Stimulated activated CD4-positive, alpha-beta T cell treated with anti-CD3 and anti-CD28 coated beads, Interleukin-1b, Interleukin-23, amount 100 ng/mL, for 4 hours (primary cell): ENCODE measurements around the gene TBC1D2.

Experiments
- DNase-seq, 2 donors: peaks; one replicate each; pipeline ENCODE4 v3.0.0-alpha.2; 2020; ENCODE audit warnings: low read depth in 2 of 2

TBC1D2 gene

DNA sequence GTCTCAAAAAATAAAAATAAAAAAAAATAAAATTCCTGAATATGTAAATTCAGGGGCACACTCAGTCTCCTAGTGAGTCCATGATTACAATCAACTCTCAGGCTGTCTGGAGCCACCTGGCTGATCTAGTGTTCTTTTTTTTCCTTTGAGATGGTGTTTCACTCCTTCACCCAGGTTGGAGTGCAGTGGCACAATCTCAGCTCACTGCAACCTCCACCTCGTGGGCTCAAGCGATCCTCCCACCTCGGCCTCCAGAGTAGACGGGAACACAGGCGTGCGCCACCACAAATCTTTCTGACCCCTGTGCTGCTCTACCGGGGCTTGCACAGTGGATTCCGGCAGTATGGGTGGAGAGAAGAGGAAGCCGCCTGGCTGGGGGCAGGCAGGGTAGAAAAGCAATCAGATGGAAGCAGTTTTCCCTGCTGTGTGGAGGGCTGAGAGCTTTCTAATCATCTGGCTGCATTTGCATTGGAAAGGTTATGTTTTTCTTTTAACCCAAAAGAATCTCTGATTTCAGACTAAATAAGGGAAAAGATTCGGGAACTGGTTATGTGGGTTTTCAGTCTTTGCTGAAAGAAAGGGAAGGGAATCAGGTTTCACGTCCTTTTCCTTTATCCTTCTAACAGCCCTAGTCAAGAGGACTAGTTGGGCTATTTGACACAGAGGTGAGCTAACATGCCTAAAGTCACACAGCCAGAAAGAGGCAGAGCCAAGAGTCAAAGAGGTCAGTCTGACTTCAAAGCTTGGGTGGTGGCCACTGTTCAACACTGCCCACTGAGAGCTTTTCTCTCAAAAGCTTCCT is 36.7 kb downstream of the TBC1D2 start:
- DNase-seq: no peak

DNA sequence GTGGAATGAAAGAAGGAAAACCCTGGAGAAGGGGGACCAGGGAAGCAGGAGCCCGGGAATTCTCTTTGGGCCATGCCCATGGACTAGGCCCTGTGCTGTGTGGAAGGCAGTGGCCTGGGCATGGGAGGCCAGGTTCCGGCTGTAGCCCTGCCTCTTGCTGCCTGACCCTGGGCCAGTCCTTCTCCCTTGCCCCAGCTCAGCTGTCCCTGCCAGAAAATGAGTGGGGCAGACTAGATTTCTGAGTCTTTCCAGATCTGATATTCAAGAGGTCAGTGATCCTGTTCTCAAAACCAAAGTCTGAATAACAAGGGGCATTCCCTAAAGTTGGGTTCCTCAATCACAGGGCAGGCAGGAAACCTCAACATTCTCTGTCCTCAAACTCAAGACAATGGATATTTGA is 38.2 kb downstream of the TBC1D2 start:
- no peak for DNase-seq

DNA sequence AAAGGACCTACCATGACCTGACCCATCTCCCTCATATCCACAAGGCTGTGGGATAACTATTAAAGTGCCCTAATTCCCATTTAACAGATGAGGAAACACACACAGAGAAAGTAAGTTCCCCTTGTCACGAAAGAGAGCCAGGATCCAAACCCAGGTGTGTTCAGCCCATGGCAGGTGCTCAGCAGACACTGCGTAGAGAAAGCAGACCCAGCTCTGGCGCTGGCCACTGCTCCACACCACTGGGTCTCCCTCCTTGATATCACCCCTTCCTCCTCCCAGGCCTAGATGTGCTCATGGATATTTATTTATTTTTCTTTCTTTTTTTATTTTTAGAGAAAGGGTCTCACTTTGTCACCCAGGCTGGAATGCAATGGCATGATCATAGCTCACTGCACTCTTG is 39.1 kb downstream of the TBC1D2 start:
- no peak for DNase-seq

DNA sequence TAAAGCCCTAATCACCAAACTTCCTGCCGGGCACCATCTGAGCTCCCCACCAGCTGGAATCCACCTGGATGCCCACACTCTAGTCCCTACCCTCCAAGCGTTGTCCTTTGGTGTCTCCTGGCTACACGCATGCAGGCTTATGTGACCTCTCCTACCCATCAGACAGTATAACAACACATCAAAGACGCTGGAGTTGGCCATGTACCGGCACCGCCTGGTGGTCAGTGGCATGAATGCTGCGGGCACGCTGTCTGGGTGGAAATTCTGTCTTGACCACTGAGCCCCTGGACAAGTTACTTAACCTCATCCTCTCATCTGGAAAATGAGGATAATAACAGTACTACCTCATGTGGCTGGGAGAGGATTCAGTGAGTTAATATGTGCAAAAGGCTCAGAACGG is 39.6 kb downstream of the TBC1D2 start:
- no peak for DNase-seq

DNA sequence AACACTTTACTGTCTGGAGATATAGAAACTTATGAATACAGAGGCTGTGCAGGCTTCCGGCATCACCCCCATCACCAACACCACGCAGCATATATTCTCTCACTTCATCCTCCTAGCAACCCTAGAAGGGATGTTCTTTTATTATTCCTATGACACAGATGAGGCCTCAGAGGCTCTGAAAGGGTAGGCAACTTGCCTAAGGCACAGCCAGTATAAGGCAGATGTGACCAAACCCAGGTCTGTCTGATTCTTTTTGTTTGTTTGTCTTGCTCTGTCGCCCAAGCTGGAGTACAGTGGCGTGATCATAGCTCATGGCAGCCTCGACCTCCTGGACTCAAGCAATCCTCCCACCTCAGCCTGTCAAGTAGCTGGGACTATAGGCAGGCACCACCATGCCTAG is 40.2 kb downstream of the TBC1D2 start:
- no peak for DNase-seq

DNA sequence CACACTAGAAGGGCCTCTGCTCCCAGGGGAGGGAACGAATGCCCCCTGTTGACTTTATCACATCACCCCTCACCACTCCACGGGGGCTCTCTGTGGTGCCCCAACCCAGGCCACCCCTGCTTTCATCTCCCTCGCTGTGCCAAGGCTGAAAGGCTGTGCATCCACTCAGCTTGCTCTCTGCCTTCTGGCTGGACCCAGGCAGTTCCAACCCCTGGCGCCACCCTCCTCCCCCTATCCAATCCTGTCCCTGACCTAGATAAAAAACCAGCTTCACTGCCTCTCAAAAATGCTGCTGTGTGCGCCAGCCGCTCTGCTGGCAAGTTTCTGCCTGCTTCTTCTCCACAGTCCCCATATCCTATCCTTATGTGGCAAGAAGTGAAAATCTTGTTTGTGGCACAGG is 40.6 kb downstream of the TBC1D2 start:
- no peak for DNase-seq

DNA sequence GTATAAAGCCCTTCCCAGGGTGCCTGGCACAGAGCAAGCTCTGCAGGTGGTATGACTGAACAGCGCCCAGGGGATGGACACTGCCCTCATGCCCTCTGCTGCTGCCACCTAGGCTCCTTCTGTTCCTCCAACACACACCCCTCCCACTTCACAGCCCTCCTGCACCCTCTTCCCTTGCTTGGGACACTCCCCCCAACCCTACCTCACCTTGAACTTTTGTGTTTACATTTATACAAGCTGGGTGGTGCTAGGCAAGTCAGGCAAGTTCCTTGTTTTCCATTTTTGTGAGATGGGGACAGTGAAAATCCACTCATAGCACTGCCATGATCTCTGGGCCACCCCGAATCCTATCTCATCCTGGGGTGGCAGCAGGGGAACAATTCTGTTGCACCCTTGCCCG is 44.2 kb downstream of the TBC1D2 start:
- DNase-seq: no peak

DNA sequence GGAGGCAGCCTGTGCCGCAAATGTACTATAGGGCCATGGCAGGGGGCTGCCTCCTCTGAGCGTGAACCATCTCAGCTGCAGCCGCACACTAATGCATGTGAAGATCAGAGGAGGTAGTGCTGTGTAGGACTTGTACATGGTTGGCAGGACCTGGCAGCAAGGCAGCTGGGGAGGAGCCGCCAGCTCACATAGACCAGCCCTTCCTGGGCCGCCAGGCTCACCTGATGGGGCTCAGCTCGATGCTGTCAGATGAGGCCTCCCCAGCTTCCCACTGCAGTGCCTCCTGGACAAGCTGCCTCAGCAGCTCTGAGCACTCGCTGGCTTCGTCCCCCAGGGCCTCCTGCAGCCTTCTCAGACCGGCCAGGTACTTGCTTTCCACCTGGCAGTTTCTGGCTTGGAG is 45.0 kb downstream of the TBC1D2 start:
- no peak for DNase-seq

DNA sequence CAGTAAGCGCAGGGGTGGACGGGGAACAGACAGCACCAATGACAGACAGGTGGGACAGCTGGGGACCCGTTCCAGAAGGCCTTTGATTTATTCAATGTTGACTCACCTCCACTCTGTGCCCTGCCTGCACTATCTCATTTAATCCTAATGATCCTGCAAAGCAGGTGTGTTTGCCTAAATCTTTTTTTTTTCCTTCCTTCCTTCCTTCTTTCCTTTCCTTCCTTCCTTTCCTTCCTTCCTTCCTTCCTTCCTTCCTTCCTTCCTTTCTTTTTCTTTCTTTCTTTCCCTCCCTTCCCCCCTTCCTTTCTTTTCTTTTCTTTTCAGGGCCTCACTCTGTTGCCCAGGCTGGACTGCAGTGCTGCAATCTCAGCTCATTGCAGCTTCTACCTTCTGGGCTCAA is 45.9 kb downstream of the TBC1D2 start:
- no peak for DNase-seq

DNA sequence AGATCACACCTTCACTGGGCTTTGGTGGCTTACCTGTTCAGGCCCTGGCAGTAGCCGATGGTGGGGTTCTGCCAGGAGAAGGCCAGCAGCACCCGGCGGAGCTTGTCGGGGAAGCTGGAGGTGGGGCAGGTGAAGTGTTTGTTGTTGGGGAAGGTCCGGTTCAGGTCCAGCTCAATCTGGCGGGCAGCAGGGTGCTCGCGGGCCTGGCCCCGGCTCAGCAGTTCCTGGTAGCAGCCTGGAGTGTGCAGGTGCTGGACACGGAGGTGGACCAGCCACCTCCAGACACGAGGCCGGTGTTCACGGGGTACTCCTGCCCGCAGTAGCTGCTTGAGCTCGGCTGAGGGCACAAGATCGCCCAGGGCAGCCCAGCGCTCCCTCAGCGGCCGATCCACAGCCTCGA is 46.8 kb downstream of the TBC1D2 start:
- DNase-seq: no peak

DNA sequence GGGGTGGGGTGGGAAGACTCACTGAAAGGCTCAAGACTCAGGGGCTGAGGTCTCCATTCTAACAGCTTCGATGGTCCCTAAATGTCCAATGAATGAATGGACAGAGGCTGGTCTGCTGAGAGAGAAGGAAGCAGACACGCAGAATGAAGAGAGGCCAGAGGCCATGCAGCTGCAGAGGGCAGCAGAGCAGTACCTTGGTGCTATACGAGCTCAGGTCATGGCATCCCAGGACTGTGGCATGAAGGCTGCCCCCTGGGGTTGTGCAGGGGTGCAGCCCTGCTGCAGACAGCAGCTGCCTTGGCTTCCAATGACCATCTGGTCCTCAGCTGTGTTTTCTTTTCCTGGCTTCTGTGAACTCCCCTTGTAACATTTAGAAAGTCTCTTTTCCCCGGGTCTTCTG is 47.8 kb downstream of the TBC1D2 start:
- no peak for DNase-seq

DNA sequence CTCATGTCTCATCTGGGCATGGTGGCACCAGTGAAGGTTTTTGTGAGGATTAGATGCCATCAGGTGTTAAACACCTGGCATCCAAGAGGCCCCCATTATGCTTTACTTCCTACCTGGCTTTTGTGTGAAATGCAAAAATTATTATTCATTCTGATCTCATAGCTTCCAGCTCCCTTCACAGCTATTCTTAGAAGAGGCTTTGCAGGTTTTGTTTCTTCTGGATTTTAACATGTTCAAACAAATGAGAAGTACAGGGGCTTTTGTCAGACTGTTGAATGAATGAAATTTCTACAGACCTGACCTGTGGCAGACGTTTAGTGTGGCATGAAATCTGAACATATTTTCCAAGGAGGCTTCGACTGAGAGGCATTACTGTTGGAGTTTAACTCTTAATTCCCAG is 48.7 kb downstream of the TBC1D2 start:
- no peak for DNase-seq

DNA sequence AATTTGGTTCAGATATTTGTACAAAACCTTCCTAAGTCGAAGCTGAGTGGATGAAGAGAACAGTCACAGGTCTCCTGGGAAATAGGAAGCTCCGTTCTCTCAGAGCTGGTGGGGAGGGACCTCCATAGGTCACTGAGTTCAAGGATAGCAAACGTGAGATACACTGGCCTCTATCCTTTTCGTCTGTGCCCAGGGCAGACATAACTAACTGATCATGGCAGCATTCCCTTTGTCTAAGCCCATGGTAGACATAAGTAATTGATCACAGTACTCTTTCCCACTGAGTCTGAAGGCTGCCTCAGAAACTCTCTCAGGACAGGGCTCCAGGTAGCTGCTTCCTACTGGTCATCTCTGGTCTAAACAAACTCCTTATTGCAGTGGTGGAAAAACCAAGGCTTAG is 50.8 kb downstream of the TBC1D2 start:
- no peak for DNase-seq

DNA sequence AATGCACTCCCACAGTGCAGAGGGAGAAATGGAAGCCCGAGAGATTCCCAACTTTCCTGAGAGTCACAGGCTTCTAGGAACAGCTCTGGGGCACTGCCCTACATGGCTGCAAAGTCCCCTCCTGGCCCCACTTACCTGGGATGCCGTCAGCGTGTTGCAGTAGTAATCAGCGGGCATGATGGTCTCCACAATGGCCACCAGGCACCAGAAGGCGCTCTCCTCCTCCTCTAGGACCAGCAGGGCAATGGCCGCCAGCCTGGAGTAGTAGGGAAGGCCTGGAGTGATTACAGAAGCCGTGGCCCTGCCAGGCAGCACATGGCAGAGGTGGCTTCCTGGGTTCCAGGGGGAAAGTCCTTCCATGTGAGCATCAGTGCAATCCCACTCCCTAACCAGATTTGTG is 52.3 kb downstream of the TBC1D2 start:
- no peak for DNase-seq

DNA sequence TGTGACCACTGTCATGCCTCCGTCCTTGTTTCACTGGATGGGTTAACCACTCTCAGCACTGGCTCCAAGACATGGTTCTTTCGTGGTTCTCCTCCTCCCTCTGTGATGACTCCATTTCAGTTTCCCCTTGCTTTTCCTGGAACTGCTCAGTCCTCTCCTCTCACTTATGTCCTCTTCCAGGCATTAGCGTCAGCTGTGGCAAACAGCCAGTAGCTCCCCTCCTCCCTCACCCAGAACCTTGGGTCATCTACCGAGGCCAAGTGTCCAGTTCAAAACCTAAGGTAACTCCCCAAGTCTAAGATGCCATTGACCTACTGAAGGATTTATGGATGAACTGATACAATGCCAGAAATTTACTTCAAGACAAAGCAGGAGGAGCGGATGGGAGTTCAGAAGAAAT is 53.2 kb downstream of the TBC1D2 start:
- no peak for DNase-seq

DNA sequence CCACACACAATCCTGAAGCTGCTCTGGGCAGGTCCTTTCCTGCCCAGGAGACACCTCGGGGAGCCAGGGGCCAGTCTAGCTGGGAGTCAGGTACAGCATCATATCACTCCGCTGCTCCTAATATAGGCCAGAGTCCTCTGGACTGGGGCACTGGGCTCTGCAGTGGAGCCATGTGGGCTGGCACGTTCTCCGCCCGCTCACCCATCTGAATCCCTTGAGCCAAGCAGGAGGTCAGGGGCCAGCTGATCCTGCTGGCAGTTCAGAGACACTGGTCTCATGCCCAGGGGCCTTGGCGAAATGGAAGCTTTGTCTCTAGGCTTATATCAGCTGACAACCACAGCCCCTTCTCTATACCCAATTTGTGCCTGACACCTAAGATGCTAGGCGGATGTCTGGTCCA is 53.7 kb downstream of the TBC1D2 start:
- no peak for DNase-seq

DNA sequence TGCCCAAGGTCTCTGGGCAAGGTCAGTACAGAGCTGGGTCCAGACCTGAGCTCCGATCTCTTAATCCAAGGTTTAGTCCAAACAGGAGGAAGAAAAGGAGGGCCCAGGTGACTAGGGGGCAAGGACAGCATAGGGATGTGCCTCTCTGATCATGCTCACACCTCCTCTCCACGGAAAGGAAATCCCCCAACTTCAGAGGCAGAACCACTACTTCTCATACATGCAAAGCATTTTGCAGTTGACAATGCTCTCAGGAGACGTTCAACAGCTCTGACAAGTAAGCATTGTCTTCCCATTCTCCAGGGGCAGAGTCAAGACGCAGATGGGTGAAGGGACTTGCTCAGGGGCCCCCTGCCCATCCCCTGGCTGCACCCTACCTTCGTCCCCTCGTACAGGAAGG is 54.3 kb downstream of the TBC1D2 start:
- DNase-seq: no peak

DNA sequence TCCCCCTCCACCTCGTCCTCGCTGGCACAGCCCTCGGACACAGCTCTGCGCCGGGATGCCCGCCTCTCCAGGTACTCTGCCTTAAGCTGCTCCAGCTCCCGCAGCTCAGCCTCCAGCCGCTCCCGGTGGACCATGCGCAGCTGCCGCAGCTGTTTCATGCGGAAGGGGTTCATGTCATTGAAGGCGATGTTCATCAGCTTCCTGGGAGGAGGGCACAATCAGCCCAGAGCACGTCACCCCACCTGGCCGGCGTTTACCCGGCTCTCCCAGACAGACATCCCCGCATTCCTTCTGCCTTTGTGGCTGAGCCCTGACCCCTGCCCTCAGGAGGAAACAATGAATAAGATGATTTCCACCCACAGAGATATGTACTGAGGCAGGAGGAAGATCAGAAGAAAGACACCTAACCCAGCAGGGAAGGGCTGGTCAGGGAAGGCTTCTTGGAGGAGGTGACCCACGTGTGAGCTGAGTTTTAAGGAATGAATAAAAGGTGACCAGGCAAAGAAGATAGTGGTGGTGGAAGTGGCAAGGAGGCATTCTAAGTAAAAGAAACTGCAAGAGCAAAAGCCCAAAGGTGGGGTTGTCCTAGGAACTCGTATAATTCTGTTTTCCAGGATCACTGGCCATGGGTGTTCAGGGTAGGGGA is 55.9 kb downstream of the TBC1D2 start:
- DNase-seq: no peak

DNA sequence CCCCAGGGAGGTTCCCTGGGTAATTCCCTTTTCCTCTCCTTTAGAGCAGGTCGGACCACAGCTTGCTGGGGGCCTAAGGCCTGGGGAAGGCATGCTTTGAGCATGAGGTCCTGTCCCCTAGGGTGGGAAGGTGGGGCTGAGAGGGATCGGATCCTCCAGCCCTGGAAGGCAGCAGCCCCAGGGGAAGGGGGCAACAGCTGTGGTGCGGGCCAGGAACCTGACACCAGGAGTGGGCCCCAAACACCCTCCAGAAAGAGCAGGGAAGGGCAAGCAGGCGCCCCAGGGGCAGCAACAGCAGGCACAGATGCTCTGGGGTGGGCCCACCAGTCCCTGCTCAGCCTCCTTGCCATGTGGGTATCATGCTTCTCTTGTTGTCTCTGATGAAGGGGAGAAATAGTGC is 59.8 kb downstream of the TBC1D2 start:
- DNase-seq: no peak

DNA sequence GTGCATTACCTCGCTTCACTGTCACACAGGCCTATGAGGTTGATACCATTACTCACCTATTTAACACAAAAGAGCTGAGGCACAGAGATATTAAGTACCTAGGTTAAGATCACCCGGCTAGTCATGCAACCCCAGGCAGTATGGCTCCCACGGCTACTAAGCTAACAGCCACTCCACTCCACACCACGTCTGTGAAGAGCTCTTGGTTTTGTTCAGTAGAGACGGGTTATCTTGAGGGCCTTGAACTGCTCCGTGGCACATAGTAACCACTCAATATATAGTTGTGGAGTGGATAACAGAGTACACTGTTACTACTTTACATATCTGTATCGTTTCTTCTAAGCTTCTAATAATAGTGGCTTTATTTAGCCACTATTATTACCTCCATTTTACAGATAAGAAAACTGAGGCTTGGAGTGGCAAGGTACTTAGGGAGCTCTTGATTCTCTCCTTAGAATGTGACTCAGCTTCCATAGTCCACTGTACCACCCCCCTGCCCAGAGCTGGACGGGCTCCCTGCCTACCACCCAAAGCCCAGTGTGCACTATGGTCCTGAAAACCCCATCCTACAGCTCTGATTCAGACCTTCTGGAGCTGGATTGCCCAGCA is 62.0 kb downstream of the TBC1D2 start:
- no peak for DNase-seq

DNA sequence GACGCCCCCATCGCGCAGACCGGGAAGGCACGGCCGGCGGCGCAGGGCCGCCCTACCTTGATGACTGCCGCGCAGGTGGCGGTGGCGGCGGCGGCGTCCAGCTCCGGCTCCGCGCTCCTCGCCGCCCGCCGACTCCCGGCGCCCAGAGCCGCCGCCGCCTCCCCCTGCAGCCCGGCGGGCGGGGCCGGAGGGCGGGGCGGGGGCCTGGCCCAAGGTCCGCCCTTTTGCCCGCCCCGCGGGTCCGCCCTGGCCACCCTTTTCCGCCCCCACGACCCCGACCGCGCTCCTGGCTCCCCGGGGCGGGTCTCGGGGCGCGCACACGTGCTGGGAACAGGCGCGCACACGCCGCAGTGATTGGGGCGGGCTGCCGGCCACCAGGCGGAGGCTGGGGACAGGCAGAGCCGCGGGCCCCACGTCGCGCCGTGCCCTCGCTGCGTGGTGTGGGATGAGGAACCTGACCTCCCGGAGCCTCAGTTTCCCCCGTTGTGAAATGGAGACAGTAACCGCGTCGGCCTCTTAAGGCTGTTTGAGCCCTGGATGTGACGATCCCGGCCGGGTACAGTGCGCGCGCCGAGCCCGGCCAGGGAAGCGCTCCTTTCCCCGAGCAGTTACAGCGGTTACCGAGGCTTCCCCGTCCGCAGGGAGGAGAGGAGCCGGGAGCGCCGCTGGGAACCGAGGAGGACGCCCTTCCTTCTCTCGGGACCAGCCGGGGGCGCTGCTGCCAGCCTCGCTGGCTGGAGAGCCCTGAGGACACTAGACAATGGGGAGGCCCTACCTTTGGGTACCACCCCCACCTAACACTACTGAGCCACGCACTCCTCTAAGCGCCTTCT is 62.7 kb downstream of the TBC1D2 start, which contains the start of gene CORO2A:
Gene CORO2A (minus strand): TSS at position 135 of the 833 bp plus-strand sequence. CDS start 34,977 bp downstream, outside the sequence.
- peak; percentile 53 to 73 for DNase-seq
